Right lobe of liver (tissue), 6 donors: ENCODE results near the gene TIMP2. TPM values are rescaled to one million over a fixed set of nuclear protein-coding genes. Genes with fewer than 3 reads are reported as not detected.

ENCODE experiments used
- ATAC-seq, 4 donors: fragments of 200-7000 bp; cut with Tn5 transposase; one replicate each; pipeline ENCODE4 v1.9.1; 2020; ENCODE audit warnings: mild to moderate bottlenecking in 4 of 4, moderate library complexity in 4 of 4
- DNase-seq, 3 donors: peaks; one replicate each; pipeline ENCODE4 v3.0.0-alpha.2; 2020
- H3K27ac ChIP-seq, 3 donors: fragments of 200-600 bp; one replicate each; pipeline ENCODE4 v1.8.0; 2022
- H3K27me3 ChIP-seq, 2 donors: fragments of 200-600 bp; one replicate each; pipeline ENCODE4 v1.8.0; 2022
- H3K36me3 ChIP-seq, 4 donors: fragments of 200-600 bp; sonication (generic) in 1 of 4; one replicate each; pipeline versions ENCODE4 v1.5.1 to v1.8.0; 2017 to 2022; ENCODE audit warnings: control low read depth in 1 of 4
- H3K4me1 ChIP-seq, 4 donors: fragments of 200-600 bp; sonication (generic) in 1 of 4; one replicate each; pipeline versions ENCODE4 v1.5.1 to v1.8.0; 2017 to 2022; ENCODE audit warnings: control low read depth in 1 of 4
- H3K4me3 ChIP-seq, 3 donors: fragments of 200-600 bp; one replicate each; pipeline ENCODE4 v1.8.0; 2022
- H3K9me3 ChIP-seq, 4 donors: fragments of 200-600 bp; sonication (generic) in 1 of 4; one replicate each; pipeline versions ENCODE4 v1.5.1 to v1.8.0; 2017 to 2022; ENCODE audit warnings: control low read depth in 1 of 4
- CTCF ChIP-seq, 4 donors: fragments of 200-600 bp in 3 of 4; fragments of 450-650 bp in 1 of 4; IDR thresholded peaks; one replicate each; pipeline versions ENCODE4 v1.5.1 to v1.8.0; 2016 to 2022; ENCODE audit warnings: antibody characterized with exemption in 4 of 4, mild to moderate bottlenecking in 2 of 4
- POLR2A ChIP-seq: fragments of 450-650 bp; IDR thresholded peaks from one replicate; pipeline ENCODE4 v1.6.1; 2017; ENCODE audit warnings: antibody characterized with exemption, mild to moderate bottlenecking
- WGBS: methylation state at CpG from one replicate; pipeline ENCODE4 v1.1.6; 2018; ENCODE audit warnings: low coverage, low lambda C conversion rate; ENCODE audit not compliant: insufficient coverage; ENCODE audit errors: missing lambda C conversion rate; 5-methylcytosine and 5-hydroxymethylcytosine counted together
- intact Hi-C, 2 donors: fragments of 100-400 bp; cut with DNase I; formaldehyde crosslinking; loops; one replicate each; pipeline versions ENCODE4 v1.11.2 to v1.14.1; 2022
- total RNA-seq, 6 experiments: library from RNA; depleted of rRNA in 2 of 6; stranded (reverse); fragments of >200 nt in 2 of 6; fragmentation: NEBNext Ultra II Directional in 3 of 6; extraction: Animal tissue kit (Norgen Biotek cat#: 25700) in 3 of 6; gene quantifications; one replicate each; pipeline versions ENCODE4 v1.1.0 to v1.2.4, GENCODE V29; 2016 to 2023
- donor health status: DM: no; HTN: yes; CAD: no.
- donor health status: DM: no; HTN: no; CAD: no.
- donor health status: DM: no; HTN: no; CAD: no.
- donor health status: DM: no; HTN: yes; CAD: no.
- donor health status: DM: no; HTN: yes; CAD: no.

Gene TIMP2
- total RNA-seq, 6 experiments from 2014 or later, result 18.9 to 36.1 (median 26.7) TPM

GRCh38 chr17:78857266-78857665 lies 67.9 kb downstream of the TIMP2 start:
- no peak overlapping the region for H3K4me3 ChIP-seq
- H3K27me3 ChIP-seq, result no peaks in the 10 kb centered on the region
- DNase-seq, result no peak
- H3K27ac ChIP-seq, result no peak overlapping the region
- no peaks in the 10 kb centered on the region for H3K36me3 ChIP-seq
- no peaks in the 10 kb centered on the region for H3K4me1 ChIP-seq
- no peaks in the 10 kb centered on the region for H3K9me3 ChIP-seq
- no peak for TF ChIP-seq CTCF (IDR thresholded peaks at IDR 0.05)
- TF ChIP-seq POLR2A, result no peak
- ATAC-seq, result no peak
- intact Hi-C loops, result no loop called here
- WGBS, result 83% methylated on average over 7 of the region's 14 CpGs

DNA sequence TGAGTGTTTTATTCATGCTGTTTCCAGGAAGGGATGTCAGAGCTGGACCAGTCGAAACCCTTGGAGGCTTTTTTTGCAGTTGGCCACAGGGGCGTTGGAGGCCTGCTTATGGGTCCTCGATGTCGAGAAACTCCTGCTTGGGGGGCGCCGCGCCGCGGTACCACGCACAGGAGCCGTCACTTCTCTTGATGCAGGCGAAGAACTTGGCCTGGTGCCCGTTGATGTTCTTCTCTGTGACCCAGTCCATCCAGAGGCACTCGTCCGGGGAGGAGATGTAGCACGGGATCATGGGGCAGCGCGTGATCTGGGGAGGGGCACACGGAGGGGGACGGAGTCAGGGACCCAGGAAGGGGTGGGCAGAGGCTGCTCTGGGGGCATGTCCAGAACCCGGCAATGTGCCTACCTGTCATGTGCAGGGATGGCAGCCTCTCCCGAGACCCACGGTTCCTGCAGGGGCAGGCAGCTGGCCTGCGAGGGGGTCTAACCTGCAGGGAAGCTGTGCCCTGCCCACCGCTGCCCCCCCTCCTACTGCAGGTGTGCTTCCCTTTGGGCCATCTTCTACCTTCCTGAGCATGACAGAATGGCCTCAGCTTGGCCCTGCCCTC lies 69.5 kb downstream of the TIMP2 start:
- Histone ChIP-seq H3K36me3 (no peaks in the 10 kb centered on the region), H3K4me3 (no peak overlapping the region), H3K27ac (no peak overlapping the region), H3K4me1 (no peaks in the 10 kb centered on the region), H3K9me3 (no peaks in the 10 kb centered on the region), H3K27me3 (no peaks in the 10 kb centered on the region)
- WGBS, result 79% methylated on average over 14 of the region's 25 CpGs
- ATAC-seq (peak in 1 of 4 donors; percentile 9), DNase-seq (no peak)
- intact Hi-C loops, result no loop called here
- TF ChIP-seq POLR2A (no peak), CTCF (IDR thresholded peaks at IDR 0.05) (no peak)

DNA sequence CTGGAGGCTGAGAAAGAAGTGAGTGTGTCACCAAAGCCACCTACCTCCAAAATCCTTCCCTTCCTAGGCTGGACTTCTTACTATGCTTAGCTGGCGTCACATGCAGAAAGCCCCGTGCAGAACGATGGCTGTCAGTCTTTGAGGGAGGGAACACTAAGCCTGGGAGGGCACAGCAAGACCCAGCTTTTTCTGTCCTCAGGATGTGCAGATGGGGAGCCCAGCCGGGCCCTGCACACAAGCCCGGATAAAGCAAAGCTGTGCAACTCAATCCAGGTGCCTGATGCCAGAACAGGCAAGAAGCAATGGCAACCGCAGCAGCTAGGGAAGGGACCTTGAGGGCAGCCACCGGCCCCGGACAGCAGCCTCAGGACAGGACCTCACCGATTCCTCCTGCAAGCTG lies 70.7 kb downstream of the TIMP2 start:
- Histone ChIP-seq H3K4me3 (no peak overlapping the region), H3K36me3 (no peaks in the 10 kb centered on the region), H3K27ac (no peak overlapping the region), H3K9me3 (no peaks in the 10 kb centered on the region), H3K27me3 (no peaks in the 10 kb centered on the region), H3K4me1 (no peaks in the 10 kb centered on the region)
- TF ChIP-seq POLR2A (no peak), CTCF (IDR thresholded peaks at IDR 0.05) (no peak)
- WGBS, result 90% methylated on average over 3 of the region's 9 CpGs
- intact Hi-C loops, result no loop called here
- ATAC-seq, result no peak
- DNase-seq, result no peak

GRCh38 chr17:78853926-78854394 lies 71.2 kb downstream of the TIMP2 start:
- H3K36me3 ChIP-seq, result no peaks in the 10 kb centered on the region
- ATAC-seq (no peak), DNase-seq (no peak)
- H3K27ac ChIP-seq, result no peak overlapping the region
- 53% methylated on average over 4 of the region's 11 CpGs for WGBS
- H3K9me3 ChIP-seq, result no peaks in the 10 kb centered on the region
- H3K4me1 ChIP-seq, result no peaks in the 10 kb centered on the region
- no peaks in the 10 kb centered on the region for H3K27me3 ChIP-seq
- no peak for TF ChIP-seq CTCF (IDR thresholded peaks at IDR 0.05)
- no peak for TF ChIP-seq POLR2A
- no peak overlapping the region for H3K4me3 ChIP-seq
- intact Hi-C loops, result no loop called here
